NOMO-1 (cell line): ENCODE measurements around the gene GALNT17.

Source experiments
- DNase-seq, 2 experiments: peaks; one replicate each; lab custom pipeline; 2025; ENCODE audit not compliant: unreplicated experiment in 2 of 2; lab: John Stamatoyannopoulos, UW

The GALNT17 gene

GRCh38 chr7:71486414-71486813 lies 354.5 kb downstream of the GALNT17 start:
- DNase-seq = no peak

GRCh38 chr7:71486856-71487628 lies 355.1 kb downstream of the GALNT17 start:
- DNase-seq = no peak

GRCh38 chr7:71488308-71488707 lies 356.4 kb downstream of the GALNT17 start:
- DNase-seq = no peak

- no peak for DNase-seq
These were observed 359.4 kb downstream of the GALNT17 start for GRCh38 chr7:71491336-71491735.

GRCh38 chr7:71495828-71496227 lies 363.9 kb downstream of the GALNT17 start:
- DNase-seq = no peak

- DNase-seq = peak; percentile 35 to 53
These were observed 365.5 kb downstream of the GALNT17 start for GRCh38 chr7:71497256-71497946.

GRCh38 chr7:71498381-71498780 lies 366.4 kb downstream of the GALNT17 start:
- DNase-seq = no peak

- no peak for DNase-seq
These were observed 372.9 kb downstream of the GALNT17 start for GRCh38 chr7:71504697-71505441.

- DNase-seq = no peak
These were observed 374.9 kb downstream of the GALNT17 start for GRCh38 chr7:71506822-71507221.

- DNase-seq = no peak
These were observed 376.0 kb downstream of the GALNT17 start for GRCh38 chr7:71507680-71508602.

- DNase-seq = no peak
These were observed 377.4 kb downstream of the GALNT17 start for GRCh38 chr7:71509381-71509780.

GRCh38 chr7:71511361-71511807 lies 379.4 kb downstream of the GALNT17 start:
- DNase-seq = peak in 1 of 2 experiments; percentile 15

- no peak for DNase-seq
These were observed 386.2 kb downstream of the GALNT17 start for GRCh38 chr7:71517940-71518699.

- DNase-seq = no peak
These were observed 386.9 kb downstream of the GALNT17 start for GRCh38 chr7:71518880-71519279.

GRCh38 chr7:71521506-71521905 lies 389.6 kb downstream of the GALNT17 start:
- DNase-seq = no peak

GRCh38 chr7:71526106-71526505 lies 394.2 kb downstream of the GALNT17 start:
- no peak for DNase-seq

- no peak for DNase-seq
These were observed 395.3 kb downstream of the GALNT17 start for GRCh38 chr7:71527213-71527612.

- no peak for DNase-seq
These were observed 403.7 kb downstream of the GALNT17 start for GRCh38 chr7:71535616-71536015.

- DNase-seq = no peak
These were observed 406.3 kb downstream of the GALNT17 start for GRCh38 chr7:71538210-71538609.

GRCh38 chr7:71539615-71540014 lies 407.7 kb downstream of the GALNT17 start:
- no peak for DNase-seq
